ENCODE measurements around the gene PRKCZ.

Gene PRKCZ

GRCh38 chr1:2025491-2025981, 24.7 kb upstream of the PRKCZ start:
- H3K4me3 ChIP-seq (ENCODE audit: low read depth, low read length) = no peak overlapping the region
- H3K27ac ChIP-seq (ENCODE audit: low read depth, low read length) = no peak overlapping the region
- H3K36me3 ChIP-seq (ENCODE audit: control insufficient read depth, insufficient read depth, low read length) = no peaks in the 10 kb centered on the region
- no peaks in the 10 kb centered on the region for H3K4me1 ChIP-seq (ENCODE audit: control insufficient read depth, insufficient read depth, low read length)
- H3K9me3 ChIP-seq (ENCODE audit: control insufficient read depth, insufficient read depth, low read depth, low read length) = no peaks in the 10 kb centered on the region
- no peak overlapping the region for H3K9ac ChIP-seq (ENCODE audit: low read length)
- peaks cover 19% of the 10 kb centered on the region for H3K27me3 ChIP-seq (ENCODE audit: control insufficient read depth, insufficient read depth, low read length)

GRCh38 chr1:2027961-2028583, 22.1 kb upstream of the PRKCZ start:
- H3K9ac ChIP-seq (ENCODE audit: low read length) = no peak overlapping the region
- H3K4me1 ChIP-seq (ENCODE audit: control insufficient read depth, insufficient read depth, low read length) = peaks cover 6% of the 10 kb centered on the region; the same call in 1 of the 2 replicates
- no peaks in the 10 kb centered on the region; the same call in 1 of the 2 replicates for H3K27me3 ChIP-seq (ENCODE audit: control insufficient read depth, insufficient read depth, low read length)
- H3K27ac ChIP-seq (ENCODE audit: low read depth, low read length) = no peak overlapping the region
- H3K9me3 ChIP-seq (ENCODE audit: control insufficient read depth, insufficient read depth, low read depth, low read length) = no peaks in the 10 kb centered on the region
- H3K4me3 ChIP-seq (ENCODE audit: low read depth, low read length) = no peak overlapping the region
- H3K36me3 ChIP-seq (ENCODE audit: control insufficient read depth, insufficient read depth, low read length) = no peaks in the 10 kb centered on the region

GRCh38 chr1:2028870-2029560, 21.2 kb upstream of the PRKCZ start:
- no peak overlapping the region for H3K4me3 ChIP-seq (ENCODE audit: low read depth, low read length)
- H3K27me3 ChIP-seq (ENCODE audit: control insufficient read depth, insufficient read depth, low read length) = no peaks in the 10 kb centered on the region; the same call in 1 of the 2 replicates
- no peaks in the 10 kb centered on the region for H3K36me3 ChIP-seq (ENCODE audit: control insufficient read depth, insufficient read depth, low read length)
- no peak overlapping the region for H3K9ac ChIP-seq (ENCODE audit: low read length)
- peaks cover 6% of the 10 kb centered on the region; the same call in 1 of the 2 replicates for H3K4me1 ChIP-seq (ENCODE audit: control insufficient read depth, insufficient read depth, low read length)
- H3K9me3 ChIP-seq (ENCODE audit: control insufficient read depth, insufficient read depth, low read depth, low read length) = no peaks in the 10 kb centered on the region
- H3K27ac ChIP-seq (ENCODE audit: low read depth, low read length) = no peak overlapping the region

GRCh38 chr1:2029561-2029960, 20.6 kb upstream of the PRKCZ start:
- no peaks in the 10 kb centered on the region for H3K36me3 ChIP-seq (ENCODE audit: control insufficient read depth, insufficient read depth, low read length)
- no peak overlapping the region for H3K9ac ChIP-seq (ENCODE audit: low read length)
- peaks cover 6% of the 10 kb centered on the region; the same call in 1 of the 2 replicates for H3K4me1 ChIP-seq (ENCODE audit: control insufficient read depth, insufficient read depth, low read length)
- H3K4me3 ChIP-seq (ENCODE audit: low read depth, low read length) = no peak overlapping the region
- no peak overlapping the region for H3K27ac ChIP-seq (ENCODE audit: low read depth, low read length)
- H3K27me3 ChIP-seq (ENCODE audit: control insufficient read depth, insufficient read depth, low read length) = no peaks in the 10 kb centered on the region; the same call in 1 of the 2 replicates
- H3K9me3 ChIP-seq (ENCODE audit: control insufficient read depth, insufficient read depth, low read depth, low read length) = no peaks in the 10 kb centered on the region

- H3K9me3 ChIP-seq (ENCODE audit: control insufficient read depth, insufficient read depth, low read depth, low read length) = no peaks in the 10 kb centered on the region
- no peak overlapping the region for H3K9ac ChIP-seq (ENCODE audit: low read length)
- peaks cover 6% of the 10 kb centered on the region; the same call in 1 of the 2 replicates for H3K4me1 ChIP-seq (ENCODE audit: control insufficient read depth, insufficient read depth, low read length)
- no peaks in the 10 kb centered on the region for H3K36me3 ChIP-seq (ENCODE audit: control insufficient read depth, insufficient read depth, low read length)
- no peak overlapping the region for H3K27ac ChIP-seq (ENCODE audit: low read depth, low read length)
- H3K27me3 ChIP-seq (ENCODE audit: control insufficient read depth, insufficient read depth, low read length) = no peaks in the 10 kb centered on the region; the same call in 1 of the 2 replicates
- H3K4me3 ChIP-seq (ENCODE audit: low read depth, low read length) = no peak overlapping the region
Observed at GRCh38 chr1:2030076-2030871, 19.9 kb upstream of the PRKCZ start.

GRCh38 chr1:2031546-2032540, 18.4 kb upstream of the PRKCZ start:
- H3K27me3 ChIP-seq (ENCODE audit: control insufficient read depth, insufficient read depth, low read length) = no peaks in the 10 kb centered on the region; the same call in 1 of the 2 replicates
- no peaks in the 10 kb centered on the region for H3K36me3 ChIP-seq (ENCODE audit: control insufficient read depth, insufficient read depth, low read length)
- H3K9ac ChIP-seq (ENCODE audit: low read length) = no peak overlapping the region
- no peak overlapping the region for H3K4me3 ChIP-seq (ENCODE audit: low read depth, low read length)
- no peaks in the 10 kb centered on the region for H3K9me3 ChIP-seq (ENCODE audit: control insufficient read depth, insufficient read depth, low read depth, low read length)
- H3K4me1 ChIP-seq (ENCODE audit: control insufficient read depth, insufficient read depth, low read length) = peaks cover 6% of the 10 kb centered on the region; the same call in 1 of the 2 replicates
- H3K27ac ChIP-seq (ENCODE audit: low read depth, low read length) = no peak overlapping the region

GRCh38 chr1:2032737-2033136, 17.5 kb upstream of the PRKCZ start:
- Histone ChIP-seq H3K36me3 (ENCODE audit: control insufficient read depth, insufficient read depth, low read length) (no peaks in the 10 kb centered on the region), H3K4me3 (ENCODE audit: low read depth, low read length) (no peak overlapping the region), H3K4me1 (ENCODE audit: control insufficient read depth, insufficient read depth, low read length) (peaks cover 6% of the 10 kb centered on the region; the same call in 1 of the 2 replicates), H3K27me3 (ENCODE audit: control insufficient read depth, insufficient read depth, low read length) (no peaks in the 10 kb centered on the region; the same call in 1 of the 2 replicates), H3K9ac (ENCODE audit: low read length) (no peak overlapping the region), H3K9me3 (ENCODE audit: control insufficient read depth, insufficient read depth, low read depth, low read length) (no peaks in the 10 kb centered on the region), H3K27ac (ENCODE audit: low read depth, low read length) (no peak overlapping the region)

GRCh38 chr1:2033165-2033564, 17.0 kb upstream of the PRKCZ start:
- H3K36me3 ChIP-seq (ENCODE audit: control insufficient read depth, insufficient read depth, low read length) = no peaks in the 10 kb centered on the region
- no peak overlapping the region for H3K9ac ChIP-seq (ENCODE audit: low read length)
- no peaks in the 10 kb centered on the region; the same call in 1 of the 2 replicates for H3K27me3 ChIP-seq (ENCODE audit: control insufficient read depth, insufficient read depth, low read length)
- no peaks in the 10 kb centered on the region for H3K9me3 ChIP-seq (ENCODE audit: control insufficient read depth, insufficient read depth, low read depth, low read length)
- H3K4me3 ChIP-seq (ENCODE audit: low read depth, low read length) = no peak overlapping the region
- no peak overlapping the region for H3K27ac ChIP-seq (ENCODE audit: low read depth, low read length)
- H3K4me1 ChIP-seq (ENCODE audit: control insufficient read depth, insufficient read depth, low read length) = peaks cover 6% of the 10 kb centered on the region; the same call in 1 of the 2 replicates

GRCh38 chr1:2036287-2036686, 13.9 kb upstream of the PRKCZ start:
- no peaks in the 10 kb centered on the region for H3K36me3 ChIP-seq (ENCODE audit: control insufficient read depth, insufficient read depth, low read length)
- no peaks in the 10 kb centered on the region for H3K27me3 ChIP-seq (ENCODE audit: control insufficient read depth, insufficient read depth, low read length)
- H3K9ac ChIP-seq (ENCODE audit: low read length) = no peak overlapping the region
- H3K4me1 ChIP-seq (ENCODE audit: control insufficient read depth, insufficient read depth, low read length) = peaks cover 6% of the 10 kb centered on the region; the same call in 1 of the 2 replicates
- H3K9me3 ChIP-seq (ENCODE audit: control insufficient read depth, insufficient read depth, low read depth, low read length) = peaks cover 3% of the 10 kb centered on the region; the same call in 1 of the 2 replicates
- H3K4me3 ChIP-seq (ENCODE audit: low read depth, low read length) = no peak overlapping the region
- H3K27ac ChIP-seq (ENCODE audit: low read depth, low read length) = no peak overlapping the region
